Nephron progenitor cell (in vitro differentiated cells): Measurements from ENCODE around the gene MGAT3.

Experiments used
- DNase-seq: peaks from one replicate; pipeline ENCODE4 v3.0.0; 2021
- H3K27ac Mint-ChIP-seq: 2 replicates; pipeline ENCODE4 v1.8.0; 2021; ENCODE audit warnings: mild to moderate bottlenecking, moderate library complexity, mixed read lengths
- H3K27me3 Mint-ChIP-seq: 2 replicates; pipeline ENCODE4 v1.8.0; 2021; ENCODE audit warnings: mild to moderate bottlenecking, low read depth, mixed read lengths; ENCODE audit not compliant: poor library complexity
- H3K36me3 Mint-ChIP-seq: 2 replicates; pipeline ENCODE4 v1.8.0; 2021; ENCODE audit warnings: low read depth, mixed read lengths
- H3K4me1 Mint-ChIP-seq: 2 replicates; pipeline ENCODE4 v1.8.0; 2021; ENCODE audit warnings: mixed read lengths
- H3K4me3 Mint-ChIP-seq: 2 replicates; pipeline ENCODE4 v1.8.0; 2021; ENCODE audit warnings: mild to moderate bottlenecking, moderate library complexity, mixed read lengths
- H3K9me3 Mint-ChIP-seq: 2 replicates; pipeline ENCODE4 v1.8.0; 2021; ENCODE audit warnings: mild to moderate bottlenecking, moderate library complexity, mixed read lengths
- CTCF ChIP-seq: fragments of 200-600 bp; sonication (generic); IDR thresholded peaks from 2 replicates; pipeline ENCODE4 v1.5.0; 2021; ENCODE audit warnings: antibody characterized with exemption

MGAT3 gene

GRCh38 chr22:39527481-39527961 is 70.7 kb downstream of the MGAT3 start:
- Mint-ChIP-seq H3K27ac (peak overlapping the region; percentile 34), H3K36me3 (peaks cover 43% of the 10 kb centered on the region), H3K9me3 (no peaks in the 10 kb centered on the region), H3K4me1 (peaks cover 88% of the 10 kb centered on the region), H3K4me3 (no peak overlapping the region), H3K27me3 (peaks cover 7% of the 10 kb centered on the region)
- no peak for TF ChIP-seq CTCF
- no peak for DNase-seq

- Mint-ChIP-seq H3K9me3 (no peaks in the 10 kb centered on the region), H3K4me3 (no peak overlapping the region), H3K27ac (peak overlapping the region; percentile 86), H3K27me3 (peaks cover 4% of the 10 kb centered on the region), H3K4me1 (peaks cover 86% of the 10 kb centered on the region), H3K36me3 (peaks cover 36% of the 10 kb centered on the region)
- no peak for DNase-seq
- no peak for TF ChIP-seq CTCF
Measured at GRCh38 chr22:39528080-39528661, 71.4 kb downstream of the MGAT3 start.

- DNase-seq: peak; percentile 93
- peak; percentile 98 for TF ChIP-seq CTCF
- Mint-ChIP-seq H3K4me1 (peaks cover 85% of the 10 kb centered on the region), H3K36me3 (peaks cover 33% of the 10 kb centered on the region), H3K4me3 (peak overlapping the region; percentile 30), H3K9me3 (no peaks in the 10 kb centered on the region), H3K27me3 (peaks cover 3% of the 10 kb centered on the region), H3K27ac (peak overlapping the region; percentile 86)
Measured at GRCh38 chr22:39528681-39529486, 72.1 kb downstream of the MGAT3 start.

- no peak for TF ChIP-seq CTCF
- no peak for DNase-seq
- H3K36me3 Mint-ChIP-seq: peaks cover 28% of the 10 kb centered on the region
- H3K27me3 Mint-ChIP-seq: peaks cover 3% of the 10 kb centered on the region
- H3K4me3 Mint-ChIP-seq: no peak overlapping the region
- H3K27ac Mint-ChIP-seq: no peak overlapping the region
- H3K4me1 Mint-ChIP-seq: peaks cover 86% of the 10 kb centered on the region
- no peaks in the 10 kb centered on the region for H3K9me3 Mint-ChIP-seq
Measured at GRCh38 chr22:39529487-39529851, 72.7 kb downstream of the MGAT3 start.

DNA sequence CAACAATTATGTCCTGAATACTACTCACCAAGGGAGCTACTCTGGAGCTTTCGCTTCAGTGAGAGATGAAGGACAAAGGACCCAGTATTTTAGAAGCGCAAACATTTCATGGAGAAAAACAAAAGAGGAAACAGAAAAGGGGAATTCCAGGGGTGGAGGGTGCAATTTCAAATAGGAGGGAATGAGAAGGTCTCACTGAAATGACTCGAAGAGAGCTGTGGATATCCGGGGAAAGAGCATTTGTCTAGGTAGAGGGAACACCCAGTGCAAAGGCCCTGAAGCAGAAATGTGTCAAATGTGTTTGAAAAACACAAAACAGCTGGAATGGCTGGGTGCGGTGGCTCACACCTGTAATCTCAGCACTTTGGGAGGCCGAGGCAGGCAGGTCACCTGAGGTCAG is 73.3 kb downstream of the MGAT3 start:
- Mint-ChIP-seq H3K9me3 (no peaks in the 10 kb centered on the region), H3K27me3 (peaks cover 3% of the 10 kb centered on the region), H3K27ac (no peak overlapping the region), H3K36me3 (peaks cover 23% of the 10 kb centered on the region), H3K4me1 (peaks cover 81% of the 10 kb centered on the region), H3K4me3 (peak overlapping the region; percentile 4)
- DNase-seq: no peak
- TF ChIP-seq CTCF: no peak
